ENCODE results near the gene ZNF665.

Gene ZNF665

DNA sequence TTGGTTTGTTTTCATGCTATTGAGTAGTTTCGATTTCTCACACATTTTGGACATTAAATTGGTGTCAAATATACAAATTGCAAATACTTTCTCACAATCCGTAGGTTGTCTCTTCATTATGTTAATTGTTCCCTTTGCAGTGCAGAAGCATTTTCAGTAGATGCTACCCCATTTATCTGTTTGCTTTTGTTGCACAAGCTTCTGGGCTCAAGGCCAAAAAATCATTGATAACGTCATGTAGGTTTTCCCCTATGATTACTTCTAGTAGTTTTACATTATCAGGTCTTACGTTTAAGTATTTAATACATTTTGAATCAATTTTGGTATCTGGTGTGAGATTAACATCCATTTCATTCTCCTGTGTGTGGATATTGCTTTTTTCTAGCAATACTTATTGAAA lies 20.3 kb downstream of the ZNF665 start:
- TF ChIP-seq, protein P1, sequence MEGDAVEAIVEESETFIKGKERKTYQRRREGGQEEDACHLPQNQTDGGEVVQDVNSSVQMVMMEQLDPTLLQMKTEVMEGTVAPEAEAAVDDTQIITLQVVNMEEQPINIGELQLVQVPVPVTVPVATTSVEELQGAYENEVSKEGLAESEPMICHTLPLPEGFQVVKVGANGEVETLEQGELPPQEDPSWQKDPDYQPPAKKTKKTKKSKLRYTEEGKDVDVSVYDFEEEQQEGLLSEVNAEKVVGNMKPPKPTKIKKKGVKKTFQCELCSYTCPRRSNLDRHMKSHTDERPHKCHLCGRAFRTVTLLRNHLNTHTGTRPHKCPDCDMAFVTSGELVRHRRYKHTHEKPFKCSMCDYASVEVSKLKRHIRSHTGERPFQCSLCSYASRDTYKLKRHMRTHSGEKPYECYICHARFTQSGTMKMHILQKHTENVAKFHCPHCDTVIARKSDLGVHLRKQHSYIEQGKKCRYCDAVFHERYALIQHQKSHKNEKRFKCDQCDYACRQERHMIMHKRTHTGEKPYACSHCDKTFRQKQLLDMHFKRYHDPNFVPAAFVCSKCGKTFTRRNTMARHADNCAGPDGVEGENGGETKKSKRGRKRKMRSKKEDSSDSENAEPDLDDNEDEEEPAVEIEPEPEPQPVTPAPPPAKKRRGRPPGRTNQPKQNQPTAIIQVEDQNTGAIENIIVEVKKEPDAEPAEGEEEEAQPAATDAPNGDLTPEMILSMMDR (conservative IDR thresholded peaks at IDR 0.05) = no peak
- no peak overlapping the region for H3K27ac ChIP-seq

DNA sequence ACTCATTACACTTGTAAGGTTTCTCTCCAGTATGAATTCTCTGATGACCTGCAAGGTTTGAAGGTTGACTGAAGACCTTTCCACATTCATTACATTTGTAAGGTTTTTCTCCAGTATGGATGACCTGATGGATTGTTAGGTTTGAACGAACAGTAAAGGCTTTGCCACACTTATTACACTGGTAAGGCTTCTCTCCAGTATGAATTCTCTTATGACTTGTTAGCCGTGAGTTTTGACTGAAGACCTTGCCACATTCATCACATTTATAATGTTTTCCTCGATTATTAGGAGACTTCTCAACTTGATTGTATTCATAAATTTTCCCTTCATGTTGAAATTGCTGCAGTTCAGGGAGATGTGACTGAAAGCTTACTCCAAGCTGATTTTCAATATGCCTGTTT lies 27.5 kb downstream of the ZNF665 start:
- TF ChIP-seq, protein P1 (conservative IDR thresholded peaks at IDR 0.05) = no peak
- H3K27ac ChIP-seq = no peak overlapping the region

DNA sequence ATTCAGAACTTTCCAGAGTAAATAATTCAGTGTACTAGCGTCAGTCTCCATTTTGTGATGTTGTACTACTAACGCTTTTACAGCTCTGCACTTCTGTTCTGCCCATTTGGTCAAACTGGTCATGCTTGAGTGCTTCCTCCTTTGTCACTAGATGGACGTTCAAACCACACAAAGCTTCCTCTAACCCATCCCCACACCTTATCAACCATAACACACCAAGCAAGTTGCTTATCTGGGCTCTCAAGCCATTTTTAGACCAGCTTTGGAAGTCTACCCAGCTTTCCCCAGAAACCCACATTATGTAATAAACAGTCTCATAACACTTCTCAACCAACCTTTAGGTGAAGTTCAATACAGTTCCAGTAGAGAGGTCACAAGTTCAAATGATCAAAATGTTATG lies 32.0 kb downstream of the ZNF665 start:
- TF ChIP-seq, protein P1 (conservative IDR thresholded peaks at IDR 0.05) = no peak
- no peak overlapping the region for H3K27ac ChIP-seq

DNA sequence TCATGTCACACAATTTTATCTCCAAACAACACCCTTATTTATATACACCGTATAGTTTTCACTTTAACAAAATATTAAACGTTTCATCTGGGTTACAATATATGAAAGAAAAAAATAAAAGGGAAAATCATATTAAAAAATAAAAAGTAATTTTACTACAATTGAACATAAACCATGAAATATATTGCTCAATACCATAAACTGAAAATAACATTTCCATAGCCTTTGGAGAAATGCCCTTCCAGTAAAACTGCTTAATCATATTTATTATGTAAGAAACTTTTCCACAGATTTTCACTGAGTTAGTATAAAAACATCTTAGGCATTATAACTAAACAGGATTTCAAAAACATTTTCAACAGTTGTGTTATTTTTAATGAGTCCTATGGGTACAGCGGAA lies 32.8 kb downstream of the ZNF665 start:
- TF ChIP-seq, protein P1 (conservative IDR thresholded peaks at IDR 0.05) = no peak
- no peak overlapping the region for H3K27ac ChIP-seq

DNA sequence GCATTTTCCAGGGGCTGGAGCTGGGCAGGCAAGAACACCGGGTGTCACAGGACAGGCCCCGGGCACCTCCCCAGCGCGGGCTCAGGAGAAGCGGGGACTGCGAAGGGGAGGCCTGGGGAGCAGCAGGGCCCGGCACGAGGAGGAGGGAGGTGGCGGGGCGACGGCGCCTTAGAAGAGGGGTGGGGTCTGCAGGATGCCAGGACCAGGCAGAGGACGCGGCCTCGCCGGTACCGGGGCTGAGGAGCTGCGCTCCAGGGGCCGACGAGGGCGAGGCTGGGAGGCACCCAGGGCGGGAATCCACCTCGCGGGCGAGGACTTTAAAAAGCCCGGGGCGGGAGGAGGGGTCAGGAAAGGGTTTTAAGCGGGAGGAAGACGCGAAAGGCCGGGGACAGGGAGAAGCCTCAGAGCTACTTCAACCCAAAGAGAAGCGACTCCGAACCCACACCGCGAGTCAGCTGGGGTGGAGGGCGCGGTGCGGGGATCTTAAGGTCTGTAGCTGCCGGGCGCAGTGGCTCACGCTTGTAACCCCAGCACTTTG lies 35.0 kb downstream of the ZNF665 start:
- H3K27ac ChIP-seq = peak overlapping the region; percentile 70
- TF ChIP-seq, protein P1 (conservative IDR thresholded peaks at IDR 0.05) = no peak

DNA sequence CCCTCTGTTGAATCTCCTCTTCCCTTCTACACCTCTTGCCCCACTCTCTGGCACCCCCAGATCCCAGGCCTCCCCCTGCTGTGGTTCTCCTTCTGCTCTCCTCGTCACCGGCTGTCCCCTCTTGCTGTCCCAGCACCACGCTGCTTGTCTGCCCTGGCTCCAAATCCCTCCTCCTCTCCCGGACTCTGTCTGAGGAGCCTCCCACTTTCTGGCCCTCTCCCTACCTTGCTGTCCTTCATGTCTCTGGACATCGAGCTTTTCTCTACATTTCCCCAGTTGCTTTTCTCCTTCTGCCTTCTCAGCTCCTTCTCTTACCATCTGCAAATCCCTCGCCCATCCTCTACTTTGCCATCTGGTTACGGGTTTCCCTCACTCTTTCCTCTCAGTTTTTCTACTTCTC lies 35.5 kb downstream of the ZNF665 start:
- TF ChIP-seq, protein P1 (conservative IDR thresholded peaks at IDR 0.05) = no peak
- H3K27ac ChIP-seq = peak overlapping the region; percentile 70

DNA sequence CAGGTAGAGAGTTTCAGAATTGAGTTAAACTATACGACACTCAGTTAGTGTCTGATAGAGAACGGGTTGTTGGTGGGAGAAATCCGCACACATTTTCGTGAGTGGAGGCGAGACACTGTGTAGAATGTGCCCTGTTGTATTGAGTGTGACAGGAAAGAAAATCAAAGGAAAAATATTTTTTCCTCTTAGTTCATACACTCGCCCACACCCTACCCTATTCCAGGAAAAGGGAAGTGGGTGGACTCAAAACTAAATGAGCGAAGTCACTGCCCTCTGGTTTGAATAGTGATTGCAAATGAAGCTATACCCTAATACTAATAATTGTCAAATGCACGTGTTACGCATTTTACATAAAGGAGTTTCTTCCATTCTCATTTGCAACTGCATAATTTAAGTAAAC lies 36.3 kb downstream of the ZNF665 start:
- peak overlapping the region; percentile 70; the same call in 1 of the 2 replicates for H3K27ac ChIP-seq
- TF ChIP-seq, protein P1 (conservative IDR thresholded peaks at IDR 0.05) = no peak
